NCI-H2196 (cell line): ENCODE data around the gene SSX4B.
A peak's percentile ranks its signal among the peaks of the same experiment; 100 is the strongest.
"Not testable (repeated sequence)": the region's sequence is repeated elsewhere in the genome, so short reads cannot be mapped to it uniquely, and the experiment has no call there.

ENCODE experiments used
- DNase-seq: peaks from one replicate; lab custom pipeline; 2025; ENCODE audit not compliant: unreplicated experiment; lab: John Stamatoyannopoulos, UW

SSX4B gene, protein sequence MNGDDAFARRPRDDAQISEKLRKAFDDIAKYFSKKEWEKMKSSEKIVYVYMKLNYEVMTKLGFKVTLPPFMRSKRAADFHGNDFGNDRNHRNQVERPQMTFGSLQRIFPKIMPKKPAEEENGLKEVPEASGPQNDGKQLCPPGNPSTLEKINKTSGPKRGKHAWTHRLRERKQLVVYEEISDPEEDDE

DNA sequence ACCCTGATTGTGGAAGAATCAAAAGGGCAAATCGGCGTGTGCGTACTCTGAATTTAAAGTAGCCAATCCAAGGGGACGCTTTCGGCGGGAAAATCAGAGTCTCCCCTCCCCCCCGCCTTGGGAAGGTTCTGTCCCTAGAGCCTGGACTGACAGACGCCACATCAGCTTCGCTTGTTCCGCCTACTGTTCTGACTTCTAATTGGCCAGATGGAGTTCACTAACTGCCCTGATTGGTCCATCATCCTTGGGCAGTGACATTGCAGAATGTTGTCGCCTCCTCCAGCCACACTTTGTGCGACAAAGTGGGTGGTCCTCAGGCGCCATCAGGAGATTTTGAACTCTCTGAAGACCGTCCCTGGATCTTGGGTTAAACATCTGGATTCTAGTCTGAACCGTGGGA, at the start of gene SSX4B:
SSX4B (minus strand) TSS at position 101 of the 400 bp plus-strand sequence. CDS start 588 bp downstream, outside the sequence.
- DNase-seq, result not testable (repeated sequence)

DNA sequence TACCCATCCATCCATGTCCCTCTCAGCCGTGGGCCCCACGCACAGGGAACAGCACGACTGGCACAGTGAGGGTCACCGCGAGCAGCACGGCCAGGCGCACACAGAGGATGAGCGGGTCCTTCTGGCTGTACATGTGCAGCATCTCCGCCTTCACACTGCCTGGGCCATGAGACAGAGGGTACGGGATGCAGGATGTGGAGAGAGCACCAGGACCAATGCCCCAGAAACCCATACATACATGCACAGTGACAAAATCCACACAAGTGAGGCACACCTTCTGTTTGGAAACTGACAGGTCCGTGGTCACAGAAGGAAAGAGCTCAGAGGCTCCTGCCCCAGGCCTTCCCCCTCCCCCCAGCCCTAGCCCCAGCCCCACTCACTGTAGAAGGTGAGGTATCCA, 48.8 kb upstream of the SSX4B start:
- no peak for DNase-seq

DNA sequence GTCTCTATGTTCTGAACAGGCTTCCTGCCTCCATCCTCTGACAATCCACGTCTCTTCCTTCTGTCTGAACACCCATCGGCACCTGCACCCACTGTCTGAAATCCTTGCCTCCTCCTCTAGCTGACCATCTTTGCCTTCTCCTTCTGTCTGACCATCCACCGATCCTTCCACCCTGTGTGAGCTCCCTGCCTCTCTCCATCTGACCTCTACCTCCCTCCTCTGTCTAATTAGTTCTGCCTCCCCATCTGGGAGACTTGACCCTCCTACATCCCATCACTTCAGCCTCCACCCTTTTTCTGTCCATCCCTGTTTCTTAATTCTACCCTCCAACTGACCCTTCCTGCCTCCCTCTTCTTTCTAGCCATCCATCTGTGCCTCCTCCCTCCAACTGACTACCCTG, 48.3 kb upstream of the SSX4B start:
- DNase-seq, result no peak

- DNase-seq, result no peak
Measured at GRCh38 chrX:48459483-48459882, 47.7 kb upstream of the SSX4B start.

GRCh38 chrX:48458711-48459110, 47.0 kb upstream of the SSX4B start:
- peak; percentile 7 for DNase-seq

DNA sequence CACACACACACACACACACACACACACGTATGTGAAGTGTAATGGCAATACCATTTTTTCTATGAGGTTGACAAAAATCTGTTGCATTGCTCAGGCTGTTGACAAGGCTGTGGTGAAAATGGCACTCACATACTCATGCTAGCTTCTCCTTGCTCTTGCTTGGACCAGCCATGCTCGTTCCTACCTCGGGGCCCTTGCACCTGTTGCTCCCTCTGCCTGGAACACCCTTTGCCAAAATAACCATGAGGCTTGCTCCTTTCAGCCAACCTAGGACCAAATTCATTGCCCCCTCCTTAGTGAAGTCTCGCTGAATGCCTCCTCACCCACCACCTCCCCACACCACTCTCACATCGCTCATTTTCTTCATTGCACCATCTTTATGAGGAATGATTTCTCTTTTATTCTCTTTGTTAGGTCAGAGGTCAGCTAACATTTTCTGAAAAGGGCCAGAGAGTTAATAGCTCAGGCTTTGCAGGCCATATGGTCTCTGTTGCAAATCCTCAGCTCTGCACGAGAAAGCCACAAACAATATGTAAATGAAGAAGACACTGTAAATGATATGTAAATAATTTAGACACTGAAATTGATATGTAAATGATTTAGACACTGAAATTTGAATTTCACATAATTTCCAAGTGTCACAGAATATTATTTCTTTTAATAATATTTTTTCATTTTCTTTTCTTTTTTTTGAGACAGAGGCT, 45.0 kb upstream of the SSX4B start:
- no peak for DNase-seq

DNA sequence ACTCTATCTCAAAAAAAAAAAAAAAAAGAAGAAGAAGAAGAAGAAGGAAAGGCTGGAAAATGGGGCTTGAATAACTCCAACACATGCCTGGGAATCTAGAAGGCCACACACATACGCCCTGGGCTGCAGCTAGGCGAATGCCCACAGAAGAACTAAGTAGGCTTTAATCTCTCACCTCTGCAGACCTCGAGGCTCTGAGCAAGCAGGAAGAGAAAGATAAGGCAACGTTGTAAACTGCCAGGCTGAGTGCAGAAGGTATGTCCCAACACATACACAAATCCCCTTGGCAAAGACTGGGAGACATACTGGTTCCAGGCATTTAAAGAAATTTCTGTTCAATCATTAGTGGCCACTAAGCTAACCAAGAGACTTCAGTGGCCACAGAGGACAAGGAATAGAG, 39.9 kb upstream of the SSX4B start:
- DNase-seq, result no peak

DNA sequence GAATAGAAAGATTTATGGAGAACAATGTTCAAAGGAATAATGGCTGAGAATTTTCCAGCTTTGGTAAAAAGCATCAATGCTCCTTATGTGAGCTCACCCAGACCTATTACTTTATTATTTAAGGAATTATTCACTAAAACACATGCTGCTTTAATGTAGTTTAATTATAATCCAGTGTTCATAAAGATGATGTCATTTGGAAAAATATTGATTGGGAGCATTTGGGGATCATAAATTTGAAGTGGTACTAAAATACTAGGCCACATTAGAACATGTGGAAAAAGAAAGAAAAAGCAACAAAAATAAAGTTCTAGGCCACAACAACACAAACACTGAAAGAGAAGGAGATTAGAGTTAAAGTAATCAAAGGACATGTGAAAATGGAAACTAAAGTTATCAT, 38.3 kb upstream of the SSX4B start:
- DNase-seq, result no peak

DNA sequence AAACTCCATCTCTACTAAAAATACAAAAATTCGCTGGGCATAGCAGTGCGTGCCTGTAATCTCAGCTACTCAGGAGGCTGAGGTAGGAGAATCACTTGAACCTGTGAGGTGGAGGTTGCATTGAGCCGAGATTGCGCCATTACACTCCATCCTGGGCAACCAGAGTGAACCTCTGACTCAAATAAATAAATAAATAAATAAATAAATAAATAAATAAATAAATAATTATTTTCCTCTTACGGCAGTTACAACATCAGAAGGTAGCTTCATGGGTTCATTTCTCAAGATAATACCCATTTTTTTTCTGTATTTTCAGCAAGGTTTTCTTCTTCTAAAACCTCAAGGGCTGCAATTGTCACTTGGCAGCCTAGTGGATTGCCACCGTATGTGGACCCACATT, 35.4 kb upstream of the SSX4B start:
- DNase-seq, result not testable (repeated sequence)

DNA sequence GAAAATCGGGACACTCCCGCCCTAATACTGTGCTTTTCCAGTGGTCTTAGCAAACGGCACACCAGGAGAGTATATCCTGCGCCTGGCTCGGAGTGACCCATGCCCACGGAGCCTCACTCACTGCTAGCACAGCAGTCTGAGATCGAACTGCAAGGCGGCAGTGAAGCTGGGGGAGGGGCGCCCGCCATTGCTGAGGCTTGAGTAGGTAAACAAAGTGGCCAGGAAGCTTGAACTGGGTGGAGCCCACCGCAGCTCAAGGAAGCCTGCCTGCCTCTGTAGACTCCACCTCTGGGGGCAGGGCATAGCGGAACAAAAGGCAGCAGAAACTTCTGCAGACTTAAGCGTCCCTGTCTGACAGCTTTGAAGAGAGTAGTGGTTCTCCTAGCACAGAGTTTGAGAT, 22.0 kb upstream of the SSX4B start:
- not testable (repeated sequence) for DNase-seq

- DNase-seq, result not testable (repeated sequence)
Measured at GRCh38 chrX:48430166-48430565, 18.4 kb upstream of the SSX4B start.

GRCh38 chrX:48429606-48430005, 17.8 kb upstream of the SSX4B start:
- not testable (repeated sequence) for DNase-seq

DNA sequence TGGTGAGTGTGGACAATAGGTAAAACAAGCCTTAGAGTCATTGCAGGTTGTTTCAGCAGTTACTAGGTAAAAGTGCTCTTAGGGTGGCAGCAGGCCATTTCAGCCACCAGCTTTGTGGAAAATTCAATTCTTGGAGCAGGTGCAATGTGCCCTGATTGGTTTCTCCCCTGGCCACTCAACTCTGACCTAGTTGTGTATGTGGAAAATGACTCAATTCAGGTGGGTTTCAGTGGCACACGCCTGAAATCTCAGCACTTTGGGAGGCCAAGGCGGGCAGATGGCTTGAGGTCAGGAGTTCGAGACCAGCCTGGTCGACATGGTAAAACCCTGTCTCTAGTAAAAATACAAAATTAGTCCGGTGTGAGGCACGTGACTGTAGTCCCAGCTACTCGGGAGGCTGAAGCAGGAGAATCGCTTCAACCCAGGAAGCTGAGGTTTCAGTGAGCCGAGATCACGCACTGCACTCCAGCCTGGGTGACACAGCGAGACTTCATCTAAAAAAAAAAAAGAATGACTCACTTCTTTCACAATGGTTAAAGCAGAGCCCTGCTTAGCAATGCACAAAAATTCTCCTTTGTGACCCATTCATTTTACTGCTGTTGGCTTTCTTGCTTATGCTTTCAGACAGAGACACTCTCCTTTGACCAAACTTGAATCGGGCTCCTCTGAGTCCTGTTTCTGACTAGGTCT, 15.4 kb upstream of the SSX4B start:
- DNase-seq, result not testable (repeated sequence)

GRCh38 chrX:48397825-48398224, 13.9 kb downstream of the SSX4B start:
- DNase-seq, result not testable (repeated sequence)

DNA sequence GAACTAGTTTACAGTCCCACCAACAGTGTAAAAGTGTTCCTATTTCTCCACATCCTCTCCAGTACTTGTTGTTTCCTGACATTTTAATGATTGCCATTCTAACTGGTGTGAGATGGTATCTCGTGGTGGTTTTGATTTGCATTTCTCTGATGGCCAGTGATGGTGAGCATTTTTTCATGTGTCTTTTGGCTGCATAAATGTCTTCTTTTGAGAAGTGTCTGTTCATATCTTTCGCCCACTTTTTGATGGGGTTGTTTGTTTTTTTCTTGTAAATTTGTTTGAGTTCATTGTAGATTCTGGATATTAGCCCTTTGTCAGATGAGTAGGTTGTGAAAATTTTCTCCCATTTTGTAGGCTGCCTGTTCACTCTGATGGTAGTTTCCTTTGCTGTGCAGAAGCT, 14.8 kb downstream of the SSX4B start:
- DNase-seq, result not testable (repeated sequence)

DNA sequence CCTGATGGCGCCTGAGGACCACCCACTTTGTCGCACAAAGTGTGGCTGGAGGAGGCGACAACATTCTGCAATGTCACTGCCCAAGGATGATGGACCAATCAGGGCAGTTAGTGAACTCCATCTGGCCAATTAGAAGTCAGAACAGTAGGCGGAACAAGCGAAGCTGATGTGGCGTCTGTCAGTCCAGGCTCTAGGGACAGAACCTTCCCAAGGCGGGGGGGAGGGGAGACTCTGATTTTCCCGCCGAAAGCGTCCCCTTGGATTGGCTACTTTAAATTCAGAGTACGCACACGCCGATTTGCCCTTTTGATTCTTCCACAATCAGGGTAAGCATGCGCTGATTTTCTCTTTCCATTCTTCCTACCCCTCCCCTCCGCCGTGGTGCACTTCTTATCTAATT, 28.5 kb downstream of the SSX4B start, which contains the start of gene SSX4:
SSX4 (plus strand) TSS at position 301 of the 400 bp plus-strand sequence. CDS start 515 bp downstream, outside the sequence.
- not testable (repeated sequence) for DNase-seq

DNA sequence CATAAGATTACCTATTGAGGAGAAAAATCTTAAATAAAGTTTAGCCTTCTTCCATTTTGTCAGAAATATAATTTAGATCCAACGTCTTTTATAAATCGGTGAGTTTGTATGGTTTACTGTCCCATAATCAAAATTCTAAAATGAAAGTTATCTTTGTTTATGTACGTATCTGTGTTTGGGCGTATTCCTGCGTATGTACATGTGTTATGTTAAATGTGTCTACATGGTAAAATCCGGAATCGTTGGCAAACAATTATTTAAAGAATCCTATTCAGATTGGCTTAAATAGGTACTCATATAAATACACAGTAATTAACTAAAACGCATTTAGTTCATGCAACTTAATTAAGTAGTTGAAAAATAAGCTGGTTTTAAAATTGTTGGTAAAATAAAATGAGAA, 41.4 kb downstream of the SSX4B start:
- DNase-seq, result not testable (repeated sequence)

DNA sequence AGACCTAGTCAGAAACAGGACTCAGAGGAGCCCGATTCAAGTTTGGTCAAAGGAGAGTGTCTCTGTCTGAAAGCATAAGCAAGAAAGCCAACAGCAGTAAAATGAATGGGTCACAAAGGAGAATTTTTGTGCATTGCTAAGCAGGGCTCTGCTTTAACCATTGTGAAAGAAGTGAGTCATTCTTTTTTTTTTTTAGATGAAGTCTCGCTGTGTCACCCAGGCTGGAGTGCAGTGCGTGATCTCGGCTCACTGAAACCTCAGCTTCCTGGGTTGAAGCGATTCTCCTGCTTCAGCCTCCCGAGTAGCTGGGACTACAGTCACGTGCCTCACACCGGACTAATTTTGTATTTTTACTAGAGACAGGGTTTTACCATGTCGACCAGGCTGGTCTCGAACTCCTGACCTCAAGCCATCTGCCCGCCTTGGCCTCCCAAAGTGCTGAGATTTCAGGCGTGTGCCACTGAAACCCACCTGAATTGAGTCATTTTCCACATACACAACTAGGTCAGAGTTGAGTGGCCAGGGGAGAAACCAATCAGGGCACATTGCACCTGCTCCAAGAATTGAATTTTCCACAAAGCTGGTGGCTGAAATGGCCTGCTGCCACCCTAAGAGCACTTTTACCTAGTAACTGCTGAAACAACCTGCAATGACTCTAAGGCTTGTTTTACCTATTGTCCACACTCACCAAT, 43.9 kb downstream of the SSX4B start:
- DNase-seq, result not testable (repeated sequence)

GRCh38 chrX:48359281-48359680, 52.5 kb downstream of the SSX4B start:
- DNase-seq, result not testable (repeated sequence)

- no peak for DNase-seq
Measured at GRCh38 chrX:48357681-48358080, 54.1 kb downstream of the SSX4B start.
